ENCODE measurements around the gene DPP9. TPM values are rescaled to one million over a fixed set of nuclear protein-coding genes. Genes with fewer than 3 reads are reported as not detected.
A peak's percentile ranks its signal among the peaks of the same experiment; 100 is the strongest.
"Not testable (repeated sequence)": the region's sequence is repeated elsewhere in the genome, so short reads cannot be mapped to it uniquely, and the experiment has no call there.

Gene DPP9
- total RNA-seq, 1 experiment from 2014 or later: 53.4 TPM

DNA sequence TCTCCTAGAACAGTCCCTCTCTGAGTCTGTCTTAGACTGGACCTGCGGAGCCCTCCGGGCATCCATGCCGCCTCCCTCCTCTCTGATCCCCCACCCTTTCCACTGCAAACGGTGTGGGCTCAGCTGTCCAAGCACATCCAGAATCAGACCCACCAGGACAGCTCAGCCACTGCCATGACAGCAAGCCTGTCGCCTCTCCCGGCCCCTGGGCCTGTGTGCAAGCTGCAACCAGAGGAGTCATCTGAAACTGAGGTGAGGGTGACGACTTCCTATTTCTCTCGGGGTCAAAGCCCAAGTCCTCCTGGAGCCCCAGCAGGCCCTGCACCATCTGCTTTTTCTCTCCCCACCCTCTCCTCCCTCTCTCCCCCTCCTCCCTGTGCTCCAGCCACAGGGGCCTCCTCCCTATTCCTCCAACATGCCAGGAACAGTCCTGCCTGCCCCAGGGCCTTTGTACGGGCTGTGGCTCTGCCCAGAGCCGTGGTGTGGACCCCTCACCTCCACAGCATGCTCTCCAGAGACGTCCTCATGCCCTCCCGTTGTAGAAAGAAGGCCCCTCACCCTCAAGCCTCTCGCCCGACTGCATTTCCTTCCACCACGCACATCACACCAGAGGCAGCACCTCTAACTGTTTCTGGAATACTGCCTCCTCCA, 30.0 kb downstream of the DPP9 start:
- H3K27me3 ChIP-seq: no peaks in the 10 kb centered on the region
- peaks cover 20% of the 10 kb centered on the region for H3K36me3 ChIP-seq
- peaks cover 49% of the 10 kb centered on the region for H3K4me1 ChIP-seq
- H3K27ac ChIP-seq: peak overlapping the region; percentile 85
- no peaks in the 10 kb centered on the region for H3K9me3 ChIP-seq (replicated peaks)
- peak; percentile 69 to 70 for DNase-seq
- H3K4me3 ChIP-seq: no peak overlapping the region

DNA sequence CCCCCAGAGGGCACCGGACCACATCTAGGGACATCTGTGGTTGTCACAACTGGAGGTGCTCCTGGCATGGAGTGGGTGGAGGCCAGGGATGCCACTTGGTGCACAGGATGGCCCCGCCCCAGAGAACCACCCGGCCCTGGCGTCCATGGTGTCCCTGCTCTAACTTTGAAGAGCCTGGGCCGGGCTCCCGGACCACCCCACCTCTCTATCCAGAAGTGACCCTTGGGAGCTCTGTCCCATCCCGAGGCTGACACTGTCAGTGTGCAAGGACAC, 30.6 kb downstream of the DPP9 start:
- Histone ChIP-seq H3K27ac (peak overlapping the region; percentile 85), H3K9me3 (replicated peaks) (no peaks in the 10 kb centered on the region), H3K4me1 (peaks cover 49% of the 10 kb centered on the region), H3K4me3 (no peak overlapping the region), H3K27me3 (no peaks in the 10 kb centered on the region), H3K36me3 (peaks cover 22% of the 10 kb centered on the region)
- no peak for DNase-seq

DNA sequence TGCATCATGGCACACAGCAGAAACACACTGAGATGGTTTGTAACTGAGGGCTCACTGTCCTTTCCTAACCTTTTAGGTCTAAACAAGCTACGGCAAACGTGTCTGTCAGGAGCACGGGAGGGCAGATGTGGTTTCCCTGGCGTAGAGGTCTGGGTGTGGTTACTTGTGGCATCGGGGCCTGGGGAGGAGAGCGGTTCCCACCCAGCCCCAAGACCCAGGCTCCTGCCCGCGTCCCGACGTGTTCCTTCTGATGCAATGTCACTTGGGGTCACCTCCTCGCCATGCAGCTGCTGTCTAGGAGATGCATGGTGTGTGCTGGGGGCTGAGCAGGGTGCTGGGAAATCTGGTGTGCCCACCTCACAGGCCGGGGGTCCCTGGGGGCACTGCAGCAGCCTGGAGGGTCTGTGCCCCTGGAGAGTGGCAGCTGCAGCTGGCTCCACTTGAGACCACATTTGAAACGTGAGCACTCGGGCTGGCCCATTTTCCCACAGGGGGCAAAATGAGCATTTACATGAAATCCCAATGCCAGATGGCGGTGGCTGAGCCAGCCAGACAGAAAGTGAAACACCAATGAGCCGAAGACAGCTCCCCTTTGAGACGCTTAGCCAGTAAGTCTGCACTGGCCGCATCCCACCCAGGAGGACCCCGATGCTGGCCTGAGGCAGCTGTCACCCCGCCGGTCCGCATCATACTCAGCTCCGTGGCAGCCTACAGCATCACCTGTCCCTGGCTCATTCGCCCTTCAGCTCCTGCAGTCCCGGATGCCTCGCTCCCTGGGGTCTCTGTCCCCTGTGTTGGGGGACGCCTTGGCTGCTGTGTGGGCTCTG, 31.2 kb downstream of the DPP9 start:
- peak; percentile 96 to 97 for DNase-seq
- Histone ChIP-seq H3K27ac (peak overlapping the region; percentile 85), H3K4me1 (peaks cover 52% of the 10 kb centered on the region), H3K9me3 (replicated peaks) (no peaks in the 10 kb centered on the region), H3K27me3 (no peaks in the 10 kb centered on the region), H3K4me3 (no peak overlapping the region), H3K36me3 (peaks cover 22% of the 10 kb centered on the region)

DNA sequence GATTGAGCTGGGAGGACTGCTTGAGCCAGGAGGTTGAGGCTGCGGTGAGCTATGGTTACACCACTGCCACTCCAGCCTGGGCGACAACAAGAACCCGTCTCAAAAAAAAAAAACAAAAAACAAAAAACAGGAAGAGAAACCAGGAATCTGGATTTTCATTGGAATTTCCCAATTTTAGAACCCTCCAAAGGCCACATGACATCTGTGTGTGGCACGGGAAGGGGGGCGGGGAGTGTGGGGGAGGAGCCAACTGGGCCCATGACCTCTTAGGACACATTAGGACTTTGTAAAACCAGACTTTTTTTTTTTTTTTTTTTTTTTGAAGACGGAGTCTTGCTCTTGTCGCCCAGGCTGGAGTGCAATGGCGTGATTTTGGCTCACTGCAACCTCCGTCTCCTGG, 32.3 kb downstream of the DPP9 start:
- no peak for DNase-seq
- Histone ChIP-seq H3K4me3 (no peak overlapping the region), H3K27ac (no peak overlapping the region), H3K36me3 (peaks cover 25% of the 10 kb centered on the region), H3K9me3 (replicated peaks) (no peaks in the 10 kb centered on the region), H3K4me1 (peaks cover 49% of the 10 kb centered on the region), H3K27me3 (no peaks in the 10 kb centered on the region)

- H3K4me3 ChIP-seq: no peak overlapping the region
- no peaks in the 10 kb centered on the region for H3K9me3 ChIP-seq (replicated peaks)
- no peak overlapping the region for H3K27ac ChIP-seq
- peaks cover 28% of the 10 kb centered on the region for H3K36me3 ChIP-seq
- H3K4me1 ChIP-seq: peaks cover 40% of the 10 kb centered on the region
- DNase-seq: no peak
- no peaks in the 10 kb centered on the region for H3K27me3 ChIP-seq
These were observed 33.3 kb downstream of the DPP9 start for GRCh38 chr19:4690361-4690760.

DNA sequence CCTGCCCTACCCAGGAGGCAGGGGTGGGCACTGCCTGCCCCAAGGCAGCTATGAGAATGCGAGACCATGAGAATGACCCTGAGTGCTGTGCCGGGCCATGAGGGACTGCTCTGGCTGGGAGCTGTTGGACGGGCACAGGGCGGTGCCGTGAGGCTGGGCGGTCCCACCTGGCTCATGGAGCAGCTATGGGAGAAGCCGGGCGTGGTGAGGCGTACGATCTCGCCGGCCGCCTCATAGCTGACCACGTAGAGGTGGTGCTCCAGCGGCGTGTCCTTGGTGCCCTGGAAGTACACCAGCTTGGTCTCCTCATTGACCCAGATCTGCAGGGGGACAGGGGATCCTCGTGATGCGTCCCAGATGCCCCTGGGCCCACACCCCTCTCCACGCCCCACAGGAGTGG, 34.2 kb downstream of the DPP9 start:
- no peak overlapping the region for H3K27ac ChIP-seq
- H3K36me3 ChIP-seq: peaks cover 28% of the 10 kb centered on the region
- DNase-seq: no peak
- no peak overlapping the region for H3K4me3 ChIP-seq
- H3K27me3 ChIP-seq: no peaks in the 10 kb centered on the region
- H3K4me1 ChIP-seq: peaks cover 31% of the 10 kb centered on the region
- no peaks in the 10 kb centered on the region for H3K9me3 ChIP-seq (replicated peaks)

- Histone ChIP-seq H3K9me3 (replicated peaks) (no peaks in the 10 kb centered on the region), H3K4me3 (no peak overlapping the region), H3K36me3 (peaks cover 28% of the 10 kb centered on the region), H3K27me3 (no peaks in the 10 kb centered on the region), H3K27ac (no peak overlapping the region), H3K4me1 (peaks cover 24% of the 10 kb centered on the region)
- no peak for DNase-seq
These were observed 35.1 kb downstream of the DPP9 start for GRCh38 chr19:4688587-4688986.

DNA sequence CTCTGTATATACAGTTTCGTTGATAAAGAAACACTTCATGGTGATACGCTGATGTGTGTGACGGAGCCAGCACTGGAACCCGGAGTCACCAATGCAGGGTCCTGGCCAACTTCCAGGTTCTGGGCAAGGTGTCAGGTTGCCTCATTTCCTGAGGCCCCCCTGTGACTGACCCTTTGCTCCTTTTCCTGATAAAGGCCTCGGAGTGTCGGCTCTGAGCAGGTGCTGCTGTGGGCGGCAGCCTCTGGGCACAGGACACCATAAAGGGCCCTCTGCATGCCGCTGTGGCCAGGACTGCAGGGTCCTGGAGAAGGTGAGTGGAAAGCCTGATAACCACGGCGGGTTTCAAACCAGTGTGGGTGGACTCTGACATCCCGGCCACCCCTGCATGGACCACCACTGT, 36.2 kb downstream of the DPP9 start:
- Histone ChIP-seq H3K4me1 (peaks cover 15% of the 10 kb centered on the region), H3K27me3 (no peaks in the 10 kb centered on the region), H3K4me3 (no peak overlapping the region), H3K36me3 (peaks cover 28% of the 10 kb centered on the region), H3K9me3 (replicated peaks) (no peaks in the 10 kb centered on the region), H3K27ac (no peak overlapping the region)
- peak; percentile 42 to 62 for DNase-seq

DNA sequence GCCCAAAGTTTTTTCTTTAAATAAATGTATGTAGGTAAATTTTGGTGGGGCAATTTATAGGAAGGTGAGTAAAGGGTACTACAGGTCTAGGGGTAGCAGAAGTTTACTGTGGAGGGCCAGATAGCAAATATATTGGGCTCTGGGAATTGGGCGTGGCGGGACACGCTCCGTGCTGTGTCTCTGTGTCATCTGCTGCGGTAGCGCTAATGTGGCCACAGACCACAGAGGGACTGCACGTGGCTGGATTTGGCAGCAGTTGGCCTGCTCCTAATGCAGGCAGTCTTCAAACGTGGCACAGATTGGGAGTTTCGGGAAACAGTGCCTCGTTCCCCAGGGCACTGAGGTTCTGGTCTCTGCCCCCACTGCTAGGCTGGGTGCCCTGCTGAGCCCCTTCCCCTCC, 36.9 kb downstream of the DPP9 start:
- Histone ChIP-seq H3K36me3 (peaks cover 28% of the 10 kb centered on the region), H3K9me3 (replicated peaks) (no peaks in the 10 kb centered on the region), H3K4me1 (peaks cover 9% of the 10 kb centered on the region), H3K4me3 (no peak overlapping the region), H3K27ac (no peak overlapping the region), H3K27me3 (no peaks in the 10 kb centered on the region)
- no peak for DNase-seq

GRCh38 chr19:4684312-4685095, 39.1 kb downstream of the DPP9 start:
- no peak for DNase-seq
- Histone ChIP-seq H3K27ac (no peak overlapping the region), H3K27me3 (no peaks in the 10 kb centered on the region), H3K9me3 (replicated peaks) (no peaks in the 10 kb centered on the region), H3K4me3 (no peak overlapping the region), H3K4me1 (peaks cover 7% of the 10 kb centered on the region), H3K36me3 (peaks cover 21% of the 10 kb centered on the region)

- Histone ChIP-seq H3K9me3 (replicated peaks) (no peaks in the 10 kb centered on the region), H3K27ac (no peak overlapping the region), H3K27me3 (no peaks in the 10 kb centered on the region), H3K36me3 (peaks cover 11% of the 10 kb centered on the region; the same call in 1 of the 2 replicates), H3K4me1 (peaks cover 5% of the 10 kb centered on the region), H3K4me3 (no peak overlapping the region)
- no peak for DNase-seq
These were observed 41.0 kb downstream of the DPP9 start for GRCh38 chr19:4682417-4683200.

- H3K27me3 ChIP-seq; H3K9me3 ChIP-seq (replicated peaks); H3K4me1 ChIP-seq; H3K36me3 ChIP-seq; H3K4me3 ChIP-seq; DNase-seq; H3K27ac ChIP-seq: not testable (repeated sequence)
These were observed 43.6 kb downstream of the DPP9 start for GRCh38 chr19:4680021-4680420.

DNA sequence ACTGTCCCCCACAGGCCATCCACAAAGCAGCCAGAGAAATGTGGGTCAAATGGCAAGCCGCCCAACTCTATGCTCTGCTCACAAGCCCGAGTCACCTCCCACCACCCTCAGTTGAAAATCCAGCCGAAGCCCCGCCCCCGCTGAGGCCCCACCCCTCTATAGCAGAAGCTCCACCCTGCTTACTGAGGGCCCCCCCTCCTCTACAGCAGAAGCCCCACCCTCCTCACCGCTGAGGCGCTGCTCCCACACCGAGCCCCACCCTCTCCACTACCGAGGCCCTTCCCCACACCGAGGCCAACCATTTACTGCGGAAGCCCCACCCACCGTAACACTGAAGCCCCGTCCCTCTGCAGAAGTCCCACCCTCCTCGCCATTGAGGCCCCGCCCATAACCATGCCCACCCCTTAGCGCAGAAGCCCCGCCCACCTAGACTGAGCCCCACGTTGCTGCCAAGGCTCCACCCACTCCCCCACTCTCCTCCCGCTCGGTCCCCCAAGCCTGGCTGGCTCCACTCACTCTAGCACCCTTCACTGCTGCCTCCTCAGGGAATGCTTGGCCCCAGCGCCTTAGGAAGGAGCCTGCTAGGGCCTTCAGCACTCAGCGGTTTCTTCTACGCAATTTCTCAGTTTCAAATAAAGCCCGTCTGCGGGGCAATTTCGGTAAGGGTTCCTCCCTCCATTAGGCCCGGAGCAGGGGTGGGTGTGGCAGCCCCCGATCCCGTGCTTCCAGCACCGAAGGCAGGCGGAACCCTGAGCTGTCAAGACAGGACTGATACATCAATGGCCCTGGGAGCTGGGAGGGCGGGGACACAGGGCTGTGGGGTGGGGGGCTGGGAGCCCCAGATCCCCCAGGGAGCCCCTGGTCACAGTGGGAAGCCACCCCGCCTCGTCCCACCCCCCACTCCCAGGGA, 44.5 kb downstream of the DPP9 start:
- Histone ChIP-seq H3K4me3 (no peak overlapping the region), H3K36me3 (peaks cover 3% of the 10 kb centered on the region; the same call in 1 of the 2 replicates), H3K27ac (no peak overlapping the region)

More for the DNA sequence above, 44.5 kb downstream of the DPP9 start:
- peak; percentile 52 to 62 for DNase-seq
- no peaks in the 10 kb centered on the region for H3K4me1 ChIP-seq
- H3K9me3 ChIP-seq (replicated peaks): no peaks in the 10 kb centered on the region
- H3K27me3 ChIP-seq: no peaks in the 10 kb centered on the region
